Stimulated activated CD4-positive, alpha-beta T cell treated with anti-CD3 and anti-CD28 coated beads, Interleukin-1b, Interleukin-23, amount 100 ng/mL, for 24 hours (primary cell): ENCODE data around the gene ACCS.

Experiments
- DNase-seq, 4 experiments: peaks; one replicate each; pipeline ENCODE4 v3.0.0-alpha.2; 2020; ENCODE audit warnings: low read depth in 4 of 4, low spot score in 1 of 4

The ACCS gene

DNA sequence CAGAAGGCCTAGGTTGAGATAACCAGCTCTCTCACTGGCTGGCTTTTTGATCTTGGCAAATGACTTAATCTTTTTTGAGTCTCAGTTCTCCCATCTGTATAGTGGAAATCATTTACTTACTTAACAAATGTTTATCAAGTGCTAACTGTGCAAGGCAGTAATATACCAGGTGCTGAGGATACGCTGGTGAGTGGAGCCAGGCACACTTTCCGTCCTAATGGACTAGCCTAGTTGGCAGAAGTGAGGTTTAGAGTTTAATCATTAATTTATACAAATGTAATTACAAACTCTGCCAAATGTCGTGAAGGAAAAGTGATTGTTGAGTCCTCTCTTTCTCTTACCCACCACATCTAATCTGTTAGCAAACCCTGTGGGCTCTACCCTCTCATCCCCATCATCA, 62.7 kb downstream of the ACCS start:
- DNase-seq, result no peak

- no peak for DNase-seq
Measured at GRCh38 chr11:44130751-44131150, 64.7 kb downstream of the ACCS start.

- no peak for DNase-seq
Measured at GRCh38 chr11:44133335-44133946, 67.4 kb downstream of the ACCS start.
